MM.1S (cell line): ENCODE measurements around the gene OR2G6.
"Not testable (repeated sequence)": the region's sequence is repeated elsewhere in the genome, so short reads cannot be mapped to it uniquely, and the experiment has no call there.

ENCODE experiments used
- CTCF ChIP-seq: fragments of 300-600 bp; sonication (generic); IDR thresholded peaks from 2 replicates; pipeline ENCODE4 v1.5.1; 2016; ENCODE audit warnings: antibody characterized with exemption, low read length, mixed read lengths
- EZH2 ChIP-seq: fragments of 300-600 bp; sonication (generic); optimal IDR thresholded peaks from 2 replicates; pipeline ENCODE3; 2017; ENCODE audit warnings: low read depth, mild to moderate bottlenecking, antibody characterized with exemption, low read length, mixed read lengths

GRCh38 chr1:248473051-248473450 lies 34.8 kb upstream of the OR2G6 start, which contains the start of gene OR2T3:
- TF ChIP-seq EZH2, CTCF: not testable (repeated sequence)
